Neural cell (in vitro differentiated cells): ENCODE data around the gene ACTA2. TPM values are rescaled to one million over a fixed set of nuclear protein-coding genes. Genes with fewer than 3 reads are reported as not detected.

Experiments
- H2AFZ ChIP-seq: fragments of 200-600, 300-800 bp; sonication (generic), shearing (Covaris generic); 2 replicates; pipeline ENCODE4 v1.6.0; 2014; ENCODE audit warnings: low read depth, mild to moderate bottlenecking, antibody characterized with exemption, low read length, moderate library complexity
- H3F3A ChIP-seq: fragments of 200-600 bp; shearing (Covaris generic); 2 replicates; pipeline ENCODE4 v1.6.1; 2016; ENCODE audit warnings: mild to moderate bottlenecking, moderate library complexity, mixed read lengths, antibody characterized with exemption, low read length; ENCODE audit not compliant: insufficient read depth, poor library complexity, severe bottlenecking
- H3K27ac ChIP-seq: fragments of 200-600, 300-800 bp; sonication (generic), shearing (Covaris generic); 2 replicates; pipeline ENCODE4 v1.5.1; 2014; ENCODE audit warnings: mild to moderate bottlenecking, low read length, moderate library complexity
- H3K27me3 ChIP-seq: fragments of 300-800, 200-600 bp; sonication (generic), shearing (Covaris generic); 2 replicates; pipeline ENCODE4 v1.6.0; 2014; ENCODE audit warnings: mild to moderate bottlenecking, low read depth, low read length, moderate library complexity; ENCODE audit not compliant: insufficient read depth
- H3K36me3 ChIP-seq: fragments of 300-800, 200-600 bp; sonication (generic), shearing (Covaris generic); 2 replicates; pipeline ENCODE4 v1.5.1; 2014; ENCODE audit warnings: mild to moderate bottlenecking, antibody characterized with exemption, low read length, moderate library complexity; ENCODE audit not compliant: insufficient read depth
- H3K4me2 ChIP-seq: fragments of 300-800, 200-600 bp; sonication (generic), shearing (Covaris generic); 2 replicates; pipeline ENCODE4 v1.6.0; 2014; ENCODE audit warnings: mild to moderate bottlenecking, low read length
- H3K4me3 ChIP-seq: fragments of 300-800, 200-600 bp; sonication (generic), shearing (Covaris generic); 2 replicates; pipeline ENCODE4 v1.5.1; 2014; ENCODE audit warnings: mild to moderate bottlenecking, low read length, moderate library complexity
- H3K79me2 ChIP-seq: fragments of 200-600 bp; shearing (Covaris generic); replicated peaks from 2 replicates; pipeline ENCODE4 v1.6.0; 2014; ENCODE audit warnings: mild to moderate bottlenecking, low read length, moderate library complexity; ENCODE audit not compliant: insufficient read depth
- H3K9ac ChIP-seq: fragments of 300-800, 200-600 bp; sonication (generic), shearing (Covaris generic); 2 replicates; pipeline ENCODE4 v1.6.1; 2016; ENCODE audit warnings: mild to moderate bottlenecking, low read length, mixed read lengths
- H3K9me2 ChIP-seq: fragments of 200-600 bp; shearing (Covaris generic); 2 replicates; pipeline ENCODE4 v1.6.1; 2016; ENCODE audit warnings: mild to moderate bottlenecking, low read length, mixed read lengths; ENCODE audit not compliant: insufficient read depth
- H3K9me3 ChIP-seq: fragments of 200-600, 300-800 bp; sonication (generic), shearing (Covaris generic); 2 replicates; pipeline ENCODE4 v1.6.1; 2016; ENCODE audit warnings: mild to moderate bottlenecking, mixed run types, low read length, moderate library complexity, mixed read lengths
- H4K20me1 ChIP-seq: fragments of 200-600 bp; shearing (Covaris generic); 2 replicates; pipeline ENCODE4 v1.6.1; 2016; ENCODE audit warnings: mild to moderate bottlenecking, mixed run types; ENCODE audit not compliant: insufficient read depth
- EP300 ChIP-seq: fragments of 450-650 bp; conservative IDR thresholded peaks from 2 replicates; pipeline ENCODE4 v1.6.1; 2014; ENCODE audit warnings: antibody characterized with exemption, mild to moderate bottlenecking, moderate library complexity; ENCODE audit not compliant: poor library complexity, severe bottlenecking
- EZH2 ChIP-seq: fragments of 200-600, 300-800 bp; shearing (Covaris generic), sonication (generic); IDR thresholded peaks from 2 replicates; pipeline ENCODE4 v1.6.1; 2014; ENCODE audit warnings: antibody characterized with exemption, low read length, borderline replicate concordance, mild to moderate bottlenecking; ENCODE audit not compliant: insufficient read depth, poor library complexity, severe bottlenecking
- MXI1 ChIP-seq: fragments of 450-650 bp; conservative IDR thresholded peaks from 2 replicates; pipeline ENCODE4 v1.6.1; 2014; ENCODE audit warnings: antibody characterized with exemption, mild to moderate bottlenecking; ENCODE audit not compliant: poor library complexity, severe bottlenecking
- POLR2AphosphoS5 ChIP-seq: IDR thresholded peaks from 2 replicates; pipeline ENCODE4 v1.6.1; 2012
- RAD21 ChIP-seq: fragments of 450-650 bp; conservative IDR thresholded peaks from 2 replicates; pipeline ENCODE4 v1.6.1; 2014; ENCODE audit warnings: antibody characterized with exemption, mild to moderate bottlenecking, moderate library complexity
- REST ChIP-seq: IDR thresholded peaks from 2 replicates; pipeline ENCODE4 v1.6.1; 2012; ENCODE audit warnings: borderline replicate concordance
- SMC3 ChIP-seq: fragments of 450-650 bp; conservative IDR thresholded peaks from 2 replicates; pipeline ENCODE4 v1.6.1; 2014; ENCODE audit warnings: antibody characterized with exemption, mild to moderate bottlenecking, moderate library complexity; ENCODE audit not compliant: poor library complexity
- TAF1 ChIP-seq: IDR thresholded peaks from 2 replicates; pipeline ENCODE4 v1.6.1; 2012; ENCODE audit warnings: low read depth
- polyA plus RNA-seq: library from polyadenylated mRNA; depleted of rRNA; stranded (reverse); fragments of >200 nt; gene quantifications from 2 replicates; pipeline ENCODE4 v1.2.3, GENCODE V29; 2014
- TF ChIP-seq, protein P1 (sequence below): fragments of 450-650 bp; IDR thresholded peaks from 2 replicates; pipeline ENCODE4 v1.5.1; 2014; ENCODE audit warnings: antibody characterized with exemption, mild to moderate bottlenecking, moderate library complexity; ENCODE audit not compliant: poor library complexity, severe bottlenecking

Gene ACTA2
- polyA plus RNA-seq, 1 donor from 2014 or later: 0.53 TPM

GRCh38 chr10:88911116-88911515, 41.5 kb downstream of the ACTA2 start:
- no peaks in the 10 kb centered on the region for H3K79me2 ChIP-seq
- no peak overlapping the region for H3K27ac ChIP-seq
- no peak overlapping the region for H3K4me3 ChIP-seq
- no peak for TF ChIP-seq EZH2
- no peak for TF ChIP-seq TAF1
- no peak for TF ChIP-seq MXI1
- TF ChIP-seq, protein P1, sequence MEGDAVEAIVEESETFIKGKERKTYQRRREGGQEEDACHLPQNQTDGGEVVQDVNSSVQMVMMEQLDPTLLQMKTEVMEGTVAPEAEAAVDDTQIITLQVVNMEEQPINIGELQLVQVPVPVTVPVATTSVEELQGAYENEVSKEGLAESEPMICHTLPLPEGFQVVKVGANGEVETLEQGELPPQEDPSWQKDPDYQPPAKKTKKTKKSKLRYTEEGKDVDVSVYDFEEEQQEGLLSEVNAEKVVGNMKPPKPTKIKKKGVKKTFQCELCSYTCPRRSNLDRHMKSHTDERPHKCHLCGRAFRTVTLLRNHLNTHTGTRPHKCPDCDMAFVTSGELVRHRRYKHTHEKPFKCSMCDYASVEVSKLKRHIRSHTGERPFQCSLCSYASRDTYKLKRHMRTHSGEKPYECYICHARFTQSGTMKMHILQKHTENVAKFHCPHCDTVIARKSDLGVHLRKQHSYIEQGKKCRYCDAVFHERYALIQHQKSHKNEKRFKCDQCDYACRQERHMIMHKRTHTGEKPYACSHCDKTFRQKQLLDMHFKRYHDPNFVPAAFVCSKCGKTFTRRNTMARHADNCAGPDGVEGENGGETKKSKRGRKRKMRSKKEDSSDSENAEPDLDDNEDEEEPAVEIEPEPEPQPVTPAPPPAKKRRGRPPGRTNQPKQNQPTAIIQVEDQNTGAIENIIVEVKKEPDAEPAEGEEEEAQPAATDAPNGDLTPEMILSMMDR: no peak
- TF ChIP-seq RAD21: no peak
- no peaks in the 10 kb centered on the region for H3K9me3 ChIP-seq
- H3K27me3 ChIP-seq: no peaks in the 10 kb centered on the region
- no peak overlapping the region for H3K4me2 ChIP-seq
- H3K9me2 ChIP-seq: no peaks in the 10 kb centered on the region
- no peak overlapping the region for H3K9ac ChIP-seq
- no peaks in the 10 kb centered on the region for H3K36me3 ChIP-seq
- H4K20me1 ChIP-seq: no peaks in the 10 kb centered on the region
- H3F3A ChIP-seq: no peaks in the 10 kb centered on the region
- H2AFZ ChIP-seq: no peak overlapping the region

DNA sequence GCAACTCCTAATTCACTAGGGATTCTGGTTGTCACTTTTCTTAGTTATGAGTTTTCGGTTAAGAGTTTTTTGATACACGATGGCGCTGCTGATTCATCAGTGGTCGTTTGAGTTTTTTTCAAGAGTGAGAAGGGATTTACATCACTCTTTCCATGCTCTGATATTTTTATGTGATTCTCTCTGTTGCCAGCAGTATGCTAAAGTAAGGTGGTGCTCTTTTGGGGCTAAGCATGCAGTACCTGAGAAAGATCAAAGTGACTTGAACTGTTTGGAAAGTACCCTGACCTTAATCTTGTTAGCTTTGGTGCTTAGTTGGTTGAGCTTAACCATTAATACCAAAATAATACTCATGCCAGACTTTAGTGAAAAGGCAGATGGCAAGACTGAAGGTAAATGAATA, 44.4 kb downstream of the ACTA2 start:
- Histone ChIP-seq H3K4me2 (no peak overlapping the region), H3K9me3 (no peaks in the 10 kb centered on the region)
- no peak for TF ChIP-seq TAF1
- no peak for TF ChIP-seq RAD21
- no peak for TF ChIP-seq MXI1
- no peak for TF ChIP-seq EP300
- no peak for TF ChIP-seq SMC3
- no peak for TF ChIP-seq REST
- TF ChIP-seq POLR2AphosphoS5: no peak
- TF ChIP-seq, protein P1: no peak
- no peak for TF ChIP-seq EZH2

More for the DNA sequence above, 44.4 kb downstream of the ACTA2 start:
- H2AFZ ChIP-seq: no peak overlapping the region
- no peaks in the 10 kb centered on the region for H4K20me1 ChIP-seq
- H3K4me3 ChIP-seq: no peak overlapping the region
- no peaks in the 10 kb centered on the region for H3K36me3 ChIP-seq
- no peaks in the 10 kb centered on the region for H3K9me2 ChIP-seq
- no peak overlapping the region for H3K27ac ChIP-seq
- no peaks in the 10 kb centered on the region for H3K27me3 ChIP-seq
- no peak overlapping the region for H3K9ac ChIP-seq
- H3K79me2 ChIP-seq: no peaks in the 10 kb centered on the region
- H3F3A ChIP-seq: no peaks in the 10 kb centered on the region
